Osteocyte (in vitro differentiated cells): ENCODE results near the gene IL1R2. TPM values are rescaled to one million over a fixed set of nuclear protein-coding genes. Genes with fewer than 3 reads are reported as not detected.

ENCODE experiments used
- DNase-seq: peaks from one replicate; pipeline ENCODE4 v3.0.0; 2021; ENCODE audit warnings: mixed read lengths; ENCODE audit not compliant: unreplicated experiment; ENCODE audit errors: extremely low spot score
- H3K27ac Mint-ChIP-seq: one replicate; pipeline ENCODE4 v1.8.0; 2021; ENCODE audit warnings: mild to moderate bottlenecking, mixed read lengths; ENCODE audit not compliant: unreplicated experiment
- H3K27me3 Mint-ChIP-seq: one replicate; pipeline ENCODE4 v1.8.0; 2021; ENCODE audit warnings: mixed read lengths; ENCODE audit not compliant: unreplicated experiment
- H3K36me3 Mint-ChIP-seq: one replicate; pipeline ENCODE4 v1.8.0; 2021; ENCODE audit warnings: mixed read lengths; ENCODE audit not compliant: unreplicated experiment
- H3K4me1 Mint-ChIP-seq: one replicate; pipeline ENCODE4 v1.8.0; 2021; ENCODE audit warnings: mixed read lengths; ENCODE audit not compliant: unreplicated experiment
- H3K4me3 Mint-ChIP-seq: one replicate; pipeline ENCODE4 v1.8.0; 2021; ENCODE audit warnings: mild to moderate bottlenecking, moderate library complexity, mixed read lengths; ENCODE audit not compliant: unreplicated experiment
- H3K9me3 Mint-ChIP-seq: one replicate; pipeline ENCODE4 v1.8.0; 2021; ENCODE audit warnings: mixed read lengths; ENCODE audit not compliant: unreplicated experiment
- total RNA-seq: library from RNA; stranded (reverse); gene quantifications from 2 replicates; pipeline ENCODE4 v1.2.1, GENCODE V29; 2021
- TF ChIP-seq, protein P1 (sequence below): fragments of 200-600 bp; sonication (generic); IDR thresholded peaks from 2 replicates; pipeline ENCODE4 v1.5.0; 2021; ENCODE audit warnings: antibody characterized with exemption, mild to moderate bottlenecking, moderate library complexity

Gene IL1R2
- total RNA-seq, 1 donor from 2014 or later = not detected

GRCh38 chr2:101982495-101983029, 9.2 kb upstream of the IL1R2 start:
- H3K27me3 Mint-ChIP-seq = peaks cover 1% of the 10 kb centered on the region
- no peak overlapping the region for H3K27ac Mint-ChIP-seq

DNA sequence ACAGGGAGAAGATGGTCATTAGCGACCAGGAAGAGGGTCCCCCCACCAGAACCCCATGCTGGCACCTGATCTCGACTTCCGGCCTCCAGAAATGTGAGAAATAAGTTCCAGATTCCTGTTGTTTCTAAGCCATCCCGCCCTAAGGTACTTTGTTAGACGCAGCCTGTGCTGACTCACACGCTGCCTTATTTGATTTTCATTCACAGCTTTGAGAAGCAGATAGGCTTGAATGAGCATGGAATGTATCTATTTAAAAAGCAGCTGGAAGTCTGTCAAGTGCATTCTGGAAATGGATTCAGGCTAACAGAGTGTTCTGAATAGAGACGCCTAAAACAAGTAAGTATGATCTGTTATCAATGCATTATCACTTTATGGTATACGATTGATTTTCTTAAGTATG, 8.3 kb upstream of the IL1R2 start:
- DNase-seq = no peak
- Mint-ChIP-seq H3K9me3 (no peaks in the 10 kb centered on the region), H3K4me1 (peaks cover 11% of the 10 kb centered on the region), H3K36me3 (no peaks in the 10 kb centered on the region), H3K27ac (no peak overlapping the region), H3K4me3 (no peak overlapping the region), H3K27me3 (peaks cover 10% of the 10 kb centered on the region)
- TF ChIP-seq, protein P1, sequence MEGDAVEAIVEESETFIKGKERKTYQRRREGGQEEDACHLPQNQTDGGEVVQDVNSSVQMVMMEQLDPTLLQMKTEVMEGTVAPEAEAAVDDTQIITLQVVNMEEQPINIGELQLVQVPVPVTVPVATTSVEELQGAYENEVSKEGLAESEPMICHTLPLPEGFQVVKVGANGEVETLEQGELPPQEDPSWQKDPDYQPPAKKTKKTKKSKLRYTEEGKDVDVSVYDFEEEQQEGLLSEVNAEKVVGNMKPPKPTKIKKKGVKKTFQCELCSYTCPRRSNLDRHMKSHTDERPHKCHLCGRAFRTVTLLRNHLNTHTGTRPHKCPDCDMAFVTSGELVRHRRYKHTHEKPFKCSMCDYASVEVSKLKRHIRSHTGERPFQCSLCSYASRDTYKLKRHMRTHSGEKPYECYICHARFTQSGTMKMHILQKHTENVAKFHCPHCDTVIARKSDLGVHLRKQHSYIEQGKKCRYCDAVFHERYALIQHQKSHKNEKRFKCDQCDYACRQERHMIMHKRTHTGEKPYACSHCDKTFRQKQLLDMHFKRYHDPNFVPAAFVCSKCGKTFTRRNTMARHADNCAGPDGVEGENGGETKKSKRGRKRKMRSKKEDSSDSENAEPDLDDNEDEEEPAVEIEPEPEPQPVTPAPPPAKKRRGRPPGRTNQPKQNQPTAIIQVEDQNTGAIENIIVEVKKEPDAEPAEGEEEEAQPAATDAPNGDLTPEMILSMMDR = no peak

More at GRCh38 chr2:101982495-101983029, 9.2 kb upstream of the IL1R2 start:
- TF ChIP-seq, protein P1 = no peak
- H3K4me3 Mint-ChIP-seq = no peak overlapping the region
- H3K9me3 Mint-ChIP-seq = no peaks in the 10 kb centered on the region
- H3K4me1 Mint-ChIP-seq = peaks cover 14% of the 10 kb centered on the region
- DNase-seq = no peak
- H3K36me3 Mint-ChIP-seq = no peaks in the 10 kb centered on the region

DNA sequence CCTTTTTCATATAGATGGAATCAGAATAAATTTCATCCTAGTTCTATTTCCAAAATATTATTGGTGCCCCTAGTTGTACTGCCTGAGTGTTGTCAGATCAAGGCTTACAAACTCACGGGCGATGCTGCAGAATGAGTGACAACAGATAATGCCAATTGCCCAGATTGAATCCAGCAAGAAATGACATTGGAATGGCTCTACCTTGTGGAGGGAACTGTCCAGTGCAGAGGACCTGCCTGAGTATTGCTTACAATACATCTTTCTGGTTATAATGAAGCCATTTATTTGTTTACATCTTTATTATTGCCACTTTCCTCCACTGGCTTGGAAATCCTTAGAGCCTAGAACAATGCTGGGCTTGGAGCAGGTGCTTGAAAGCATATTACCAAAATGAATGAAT, 7.8 kb upstream of the IL1R2 start:
- no peaks in the 10 kb centered on the region for H3K36me3 Mint-ChIP-seq
- no peak for DNase-seq
- H3K4me3 Mint-ChIP-seq = no peak overlapping the region
- no peak overlapping the region for H3K27ac Mint-ChIP-seq
- TF ChIP-seq, protein P1 = peak; percentile 53
- no peaks in the 10 kb centered on the region for H3K9me3 Mint-ChIP-seq
- peaks cover 11% of the 10 kb centered on the region for H3K4me1 Mint-ChIP-seq
- peaks cover 14% of the 10 kb centered on the region for H3K27me3 Mint-ChIP-seq

- Mint-ChIP-seq H3K27ac (no peak overlapping the region), H3K4me1 (peaks cover 8% of the 10 kb centered on the region), H3K9me3 (no peaks in the 10 kb centered on the region), H3K4me3 (no peak overlapping the region), H3K27me3 (peaks cover 19% of the 10 kb centered on the region), H3K36me3 (no peaks in the 10 kb centered on the region)
- TF ChIP-seq, protein P1 = no peak
- no peak for DNase-seq
These were observed 7.1 kb upstream of the IL1R2 start for GRCh38 chr2:101984656-101985055.

GRCh38 chr2:101985101-101985792, 6.5 kb upstream of the IL1R2 start:
- Mint-ChIP-seq H3K27me3 (peaks cover 24% of the 10 kb centered on the region), H3K27ac (no peak overlapping the region), H3K9me3 (no peaks in the 10 kb centered on the region), H3K4me3 (no peak overlapping the region), H3K36me3 (no peaks in the 10 kb centered on the region), H3K4me1 (peaks cover 8% of the 10 kb centered on the region)
- no peak for DNase-seq
- TF ChIP-seq, protein P1 = no peak
